ENCODE results near the gene BRD1.

DNA sequence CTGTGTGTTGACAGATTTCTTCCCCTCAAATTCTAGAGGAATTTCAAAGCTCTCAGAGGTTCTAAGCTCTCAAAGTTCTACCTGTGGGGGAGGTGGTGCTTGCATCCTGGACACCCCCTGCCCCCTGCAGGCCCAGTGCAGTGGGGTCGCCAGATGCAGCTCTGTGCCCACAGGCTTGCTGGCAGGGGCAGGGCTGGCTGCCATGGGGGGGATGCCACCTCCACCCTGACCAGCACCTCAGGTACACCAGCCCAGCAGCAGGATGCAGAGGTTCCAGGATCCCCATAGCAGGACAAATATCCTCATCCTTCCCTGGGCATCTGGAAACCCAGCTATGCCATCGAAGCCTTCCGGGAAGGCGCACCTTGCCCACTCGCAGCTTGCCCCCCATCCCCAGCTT, 91.1 kb downstream of the BRD1 start:
- TF ChIP-seq, protein P1, sequence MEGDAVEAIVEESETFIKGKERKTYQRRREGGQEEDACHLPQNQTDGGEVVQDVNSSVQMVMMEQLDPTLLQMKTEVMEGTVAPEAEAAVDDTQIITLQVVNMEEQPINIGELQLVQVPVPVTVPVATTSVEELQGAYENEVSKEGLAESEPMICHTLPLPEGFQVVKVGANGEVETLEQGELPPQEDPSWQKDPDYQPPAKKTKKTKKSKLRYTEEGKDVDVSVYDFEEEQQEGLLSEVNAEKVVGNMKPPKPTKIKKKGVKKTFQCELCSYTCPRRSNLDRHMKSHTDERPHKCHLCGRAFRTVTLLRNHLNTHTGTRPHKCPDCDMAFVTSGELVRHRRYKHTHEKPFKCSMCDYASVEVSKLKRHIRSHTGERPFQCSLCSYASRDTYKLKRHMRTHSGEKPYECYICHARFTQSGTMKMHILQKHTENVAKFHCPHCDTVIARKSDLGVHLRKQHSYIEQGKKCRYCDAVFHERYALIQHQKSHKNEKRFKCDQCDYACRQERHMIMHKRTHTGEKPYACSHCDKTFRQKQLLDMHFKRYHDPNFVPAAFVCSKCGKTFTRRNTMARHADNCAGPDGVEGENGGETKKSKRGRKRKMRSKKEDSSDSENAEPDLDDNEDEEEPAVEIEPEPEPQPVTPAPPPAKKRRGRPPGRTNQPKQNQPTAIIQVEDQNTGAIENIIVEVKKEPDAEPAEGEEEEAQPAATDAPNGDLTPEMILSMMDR (IDR thresholded peaks at IDR 0.05): no peak
- TF ChIP-seq POLR2A (IDR thresholded peaks at IDR 0.05): no peak
